HG03103 (cell line): Measurements from ENCODE around the gene CEACAM6.
"Not testable (repeated sequence)": the region's sequence is repeated elsewhere in the genome, so short reads cannot be mapped to it uniquely, and the experiment has no call there.

Experiments
- ATAC-seq: cut with Tn5 transposase; IDR thresholded peaks from one replicate; pipeline ENCODE4 v1.9.1; 2021; ENCODE audit warnings: low read depth; ENCODE audit not compliant: unreplicated experiment

CEACAM6 gene

DNA sequence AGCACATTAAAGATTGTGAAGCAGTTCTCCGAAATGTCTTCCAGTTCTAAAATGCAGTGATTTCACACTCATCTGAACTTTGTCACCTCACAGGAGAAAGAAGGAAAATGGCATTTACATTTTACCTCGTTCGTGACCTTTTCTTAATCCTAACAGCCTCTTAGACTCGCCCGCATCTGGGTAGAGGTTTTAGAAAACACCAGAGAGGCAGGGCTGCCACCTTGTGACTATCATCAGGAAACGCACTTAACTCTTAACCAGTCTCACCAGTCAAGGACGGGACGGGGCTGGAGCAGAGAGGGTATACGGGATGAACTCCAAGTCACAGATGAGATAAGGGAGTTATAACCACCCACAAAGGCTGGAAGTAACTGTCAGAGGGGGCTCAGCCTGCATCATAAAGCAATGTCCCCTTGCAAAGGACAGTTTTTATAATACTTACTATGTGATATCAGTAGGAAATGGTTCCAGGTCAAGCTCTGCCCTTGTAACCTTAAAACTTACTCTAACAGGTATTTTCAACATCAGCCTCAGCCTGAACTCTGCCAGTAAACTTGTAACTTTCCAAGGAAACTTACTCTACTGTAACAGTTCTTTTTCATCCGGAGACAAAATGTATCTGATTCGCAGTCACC lies 8.6 kb upstream of the CEACAM6 start:
- ATAC-seq, result no peak

DNA sequence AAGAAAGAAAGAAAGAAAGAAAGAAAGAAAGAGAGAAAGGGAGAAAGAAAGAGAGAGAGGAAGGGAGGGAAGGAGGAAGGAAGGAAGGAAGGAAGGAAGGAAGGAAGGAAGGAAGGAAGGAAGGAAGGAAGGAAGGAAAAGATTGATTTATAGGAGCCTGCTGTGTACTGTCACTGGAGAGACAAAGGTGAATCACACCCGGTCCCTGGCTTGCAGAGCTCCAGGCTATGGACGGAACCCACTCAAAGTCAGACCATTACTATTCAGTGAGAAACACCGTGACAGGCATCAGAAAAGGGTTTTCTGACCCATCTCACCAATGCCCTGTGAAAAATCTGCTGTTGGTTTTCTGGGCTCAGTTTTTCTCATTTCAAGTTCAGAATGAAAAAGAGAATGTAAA lies 7.3 kb upstream of the CEACAM6 start:
- ATAC-seq, result no peak

DNA sequence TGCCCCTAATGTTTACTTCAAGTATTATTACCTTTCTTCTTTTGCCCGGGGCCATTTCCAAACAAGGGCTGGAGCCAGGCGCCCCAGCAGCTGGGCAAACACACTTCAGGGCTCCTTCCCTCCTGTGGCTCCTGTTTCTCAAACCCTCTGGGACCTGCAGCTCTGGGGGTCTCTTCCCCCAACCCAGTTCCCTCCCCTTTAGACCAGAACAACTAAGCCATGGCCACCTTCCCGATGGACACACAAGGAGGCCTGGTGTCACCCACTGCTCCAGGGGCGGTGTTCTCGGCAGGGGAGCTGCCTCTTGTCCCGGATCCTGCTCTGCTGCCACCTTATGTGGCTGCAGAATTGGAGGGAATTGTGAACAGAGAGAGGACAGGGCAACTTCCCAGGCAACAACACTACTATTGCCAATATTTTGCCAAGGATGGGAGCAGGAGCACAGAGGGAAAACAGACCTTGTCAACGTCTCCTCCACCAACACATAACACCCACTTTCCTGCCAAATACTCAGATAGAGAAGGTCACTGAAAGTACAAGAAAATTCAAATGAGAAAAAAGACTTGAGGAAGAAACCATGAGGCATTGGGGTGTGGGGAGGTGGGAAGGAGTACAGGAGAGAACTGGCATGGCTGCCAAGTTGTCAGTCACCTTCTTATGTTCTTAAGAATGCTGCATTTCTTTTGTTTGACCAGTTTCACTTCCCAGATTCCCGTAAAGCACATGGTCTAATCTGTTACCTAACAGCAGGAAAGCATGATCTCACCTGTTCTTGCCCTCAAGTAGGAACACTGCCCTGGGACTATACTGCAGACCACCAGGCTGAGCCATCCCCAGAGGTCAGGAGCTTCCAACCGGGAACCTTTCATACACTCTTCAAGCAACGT lies 4.8 kb upstream of the CEACAM6 start:
- ATAC-seq, result not testable (repeated sequence)

DNA sequence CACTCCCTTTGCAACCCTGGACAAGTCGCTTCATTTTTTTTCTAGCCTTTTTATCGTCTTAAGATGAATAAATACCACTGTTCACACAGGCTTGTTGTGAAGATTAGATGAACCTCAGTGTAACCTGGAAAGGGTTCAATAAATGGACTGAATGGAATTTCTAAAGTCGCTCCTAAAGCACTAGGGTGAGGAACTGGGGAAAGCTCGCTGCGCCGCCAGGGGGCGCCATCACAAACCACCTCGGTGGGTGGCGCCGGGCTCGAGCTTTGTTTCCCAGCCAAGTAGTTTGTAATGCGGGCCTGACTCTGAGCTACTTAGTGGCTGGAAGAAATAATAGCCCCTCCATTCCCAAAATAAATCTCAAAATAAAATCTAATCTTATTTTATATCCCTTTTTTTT lies 2.2 kb upstream of the CEACAM6 start:
- no peak for ATAC-seq

DNA sequence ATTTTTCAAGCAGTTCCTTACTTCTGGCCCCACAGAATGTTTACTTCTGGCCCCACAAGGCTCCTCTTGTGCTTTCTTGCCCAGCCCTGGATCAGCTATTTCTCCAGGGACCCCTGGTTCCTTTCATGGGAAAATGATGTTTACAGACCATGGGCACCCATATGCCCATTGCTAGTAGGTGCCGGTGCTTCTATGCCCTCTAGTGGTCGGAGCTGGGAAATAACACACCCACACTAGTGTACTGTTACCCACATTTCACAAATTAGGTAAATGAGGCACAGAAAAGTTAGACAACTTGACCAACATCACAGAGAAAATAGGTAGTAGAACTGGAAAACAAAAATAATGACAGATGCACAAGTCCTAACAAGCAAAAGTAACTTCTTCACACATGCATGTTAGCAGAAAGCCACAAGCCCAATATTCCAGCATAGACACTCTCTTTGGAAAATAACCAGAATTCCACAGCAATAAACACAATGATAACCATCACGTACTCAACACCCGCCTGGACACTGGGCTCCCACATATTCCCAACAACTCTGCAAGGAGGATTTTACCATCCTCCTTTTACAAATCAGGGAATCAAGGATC lies 1.3 kb upstream of the CEACAM6 start:
- ATAC-seq, result no peak

DNA sequence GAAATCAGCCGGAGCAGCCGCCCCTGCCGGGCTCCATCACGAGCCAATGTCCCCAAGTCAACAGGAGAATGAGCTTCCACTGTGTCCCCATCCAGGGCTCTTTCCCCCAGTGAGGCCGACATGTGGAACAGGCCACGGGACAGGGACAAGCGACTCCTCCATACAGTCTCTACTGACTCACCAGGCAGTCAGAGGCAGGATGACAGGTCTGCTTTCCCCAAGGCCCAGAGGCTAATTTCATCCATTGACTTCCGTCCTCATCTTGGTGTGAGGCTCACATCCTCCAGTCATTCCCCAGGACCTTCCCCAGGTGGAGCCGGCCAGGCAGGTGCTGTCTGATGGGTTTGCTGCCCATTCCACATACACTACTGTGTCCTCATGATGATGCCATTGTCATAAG lies 3.5 kb downstream of the CEACAM6 start:
- ATAC-seq, result no peak

DNA sequence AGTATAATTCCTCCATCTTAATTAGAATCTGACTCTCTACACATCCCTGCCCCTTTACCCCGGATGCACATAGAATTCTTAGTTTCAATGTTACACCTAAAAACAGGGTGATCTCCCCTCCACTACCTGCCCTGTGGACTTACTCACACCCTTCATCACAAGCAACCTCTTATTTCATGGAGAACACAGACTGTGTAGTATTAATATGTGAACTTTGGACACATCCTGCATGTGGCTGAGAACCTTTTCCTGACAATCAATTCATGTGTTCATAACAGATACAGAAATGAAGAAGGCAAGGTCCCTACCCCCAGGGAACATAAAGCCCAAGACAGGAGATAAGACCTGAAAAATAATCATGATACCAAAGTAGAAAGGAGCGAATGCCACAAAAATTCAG lies 11.8 kb downstream of the CEACAM6 start:
- no peak for ATAC-seq

DNA sequence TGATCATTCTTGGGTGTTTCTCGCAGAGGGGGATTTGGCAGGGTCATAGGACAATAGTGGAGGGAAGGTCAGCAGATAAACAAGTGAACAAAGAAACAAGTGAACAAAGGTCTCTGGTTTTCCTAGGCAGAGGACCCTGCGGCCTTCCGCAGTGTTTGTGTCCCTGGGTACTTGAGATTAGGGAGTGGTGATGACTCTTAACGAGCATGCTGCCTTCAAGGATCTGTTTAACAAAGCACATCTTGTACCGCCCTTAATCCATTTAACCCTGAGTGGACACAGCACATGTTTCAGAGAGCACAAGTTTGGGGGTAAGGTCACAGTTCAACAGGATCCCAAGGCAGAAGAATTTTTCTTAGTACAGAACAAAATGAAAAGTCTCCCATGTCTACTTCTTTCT lies 12.8 kb downstream of the CEACAM6 start:
- not testable (repeated sequence) for ATAC-seq

DNA sequence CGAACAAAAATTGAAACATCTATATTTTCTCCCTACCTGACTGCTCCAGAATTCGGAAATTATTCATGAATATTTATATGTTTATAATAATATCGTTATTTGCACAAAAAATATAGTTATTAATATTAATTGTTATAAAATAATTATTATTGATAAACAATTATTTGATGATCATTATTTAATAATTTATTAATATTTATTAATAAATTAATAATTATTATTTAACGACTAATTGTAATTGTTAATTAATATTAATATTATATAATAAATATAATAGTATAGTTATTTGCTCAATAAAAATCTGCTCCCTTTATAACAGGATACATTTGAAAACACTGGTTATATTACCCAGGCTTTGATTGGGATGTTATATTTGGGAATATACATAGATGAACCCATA lies 14.3 kb downstream of the CEACAM6 start:
- no peak for ATAC-seq

DNA sequence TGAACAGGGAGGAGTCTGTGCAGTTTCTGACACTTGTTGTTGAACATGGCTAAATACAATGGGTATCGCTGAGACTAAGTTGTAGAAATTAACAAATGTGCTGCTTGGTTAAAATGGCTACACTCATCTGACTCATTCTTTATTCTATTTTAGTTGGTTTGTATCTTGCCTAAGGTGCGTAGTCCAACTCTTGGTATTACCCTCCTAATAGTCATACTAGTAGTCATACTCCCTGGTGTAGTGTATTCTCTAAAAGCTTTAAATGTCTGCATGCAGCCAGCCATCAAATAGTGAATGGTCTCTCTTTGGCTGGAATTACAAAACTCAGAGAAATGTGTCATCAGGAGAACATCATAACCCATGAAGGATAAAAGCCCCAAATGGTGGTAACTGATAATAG lies 16.1 kb downstream of the CEACAM6 start:
- no peak for ATAC-seq

DNA sequence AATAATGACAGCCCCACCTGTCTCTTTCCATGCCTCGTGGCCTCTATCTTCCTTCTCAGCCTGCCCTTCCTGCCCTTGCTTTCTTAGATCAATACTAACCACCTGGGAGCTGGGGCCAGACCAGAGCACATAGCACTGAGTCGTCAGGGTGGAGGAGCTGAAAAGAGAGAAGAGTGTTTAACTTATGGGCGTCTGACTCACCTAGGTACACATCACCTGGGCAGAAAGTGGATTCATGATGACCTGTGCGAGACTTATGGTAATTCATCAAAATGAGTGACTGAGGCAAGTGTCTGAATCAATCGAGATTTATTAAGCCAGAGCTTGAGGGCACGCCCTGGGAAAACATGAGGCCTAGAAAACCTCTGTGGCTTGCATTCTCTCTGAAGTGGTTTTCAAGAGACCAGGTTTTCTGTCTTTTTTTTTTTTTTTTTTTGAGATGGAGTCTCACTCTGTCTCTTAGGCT lies 19.2 kb downstream of the CEACAM6 start:
- ATAC-seq, result no peak

DNA sequence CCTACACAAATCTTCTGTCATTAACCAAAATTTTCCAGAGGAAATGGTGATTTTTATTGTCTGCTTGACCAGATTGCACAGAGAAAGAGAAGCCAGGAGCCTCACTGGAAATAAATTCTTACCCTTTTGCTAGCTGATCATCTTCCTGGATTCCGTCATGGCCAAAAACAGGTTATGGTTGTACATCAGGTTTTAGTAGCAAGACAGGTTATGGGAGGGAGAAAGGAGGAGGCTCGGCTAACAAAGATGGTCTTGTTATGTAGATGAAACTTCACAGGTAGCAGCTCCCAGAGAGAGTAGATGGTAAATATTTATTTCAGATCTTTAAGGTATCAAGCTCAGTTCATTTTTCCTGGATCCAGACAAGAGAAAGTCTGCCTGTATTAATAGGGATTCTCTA lies 21.4 kb downstream of the CEACAM6 start:
- no peak for ATAC-seq

DNA sequence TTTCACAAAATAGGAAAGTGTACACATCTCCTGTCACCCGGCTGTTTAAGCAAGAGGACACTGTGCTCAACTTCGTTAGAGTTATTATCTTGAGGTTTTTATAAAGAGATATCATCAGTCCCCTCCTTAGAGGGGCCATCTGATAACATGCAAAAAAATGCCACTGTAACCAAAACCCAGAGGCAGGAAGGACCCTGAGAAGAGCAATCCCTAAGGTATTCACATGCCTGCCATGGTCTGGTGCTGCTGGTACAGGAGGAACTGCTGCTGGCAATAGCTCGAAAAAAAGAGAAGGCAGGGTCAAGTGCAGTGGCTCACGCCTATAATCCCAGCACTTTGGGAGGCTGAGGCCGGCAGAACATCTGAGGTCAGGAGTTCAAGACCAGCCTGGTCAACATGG lies 28.3 kb downstream of the CEACAM6 start:
- no peak for ATAC-seq

DNA sequence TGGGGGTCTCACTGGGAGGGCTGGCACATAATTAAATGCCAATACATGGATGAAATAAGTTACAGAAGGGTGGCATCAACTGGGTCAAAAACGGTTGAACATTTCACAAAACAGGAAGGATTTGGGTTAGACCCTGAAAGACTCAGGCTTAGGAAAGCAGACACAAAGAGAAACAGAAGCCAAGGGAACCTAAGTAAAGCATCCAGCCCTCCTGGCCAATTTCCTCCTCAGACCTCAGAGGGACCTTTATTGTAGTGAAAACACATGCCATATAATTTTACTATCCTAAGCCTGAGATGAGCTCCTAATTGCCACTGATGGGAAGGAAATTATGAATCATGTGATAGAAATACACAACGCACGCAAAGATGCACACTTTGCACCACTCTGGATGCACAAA lies 29.0 kb downstream of the CEACAM6 start:
- ATAC-seq, result no peak

DNA sequence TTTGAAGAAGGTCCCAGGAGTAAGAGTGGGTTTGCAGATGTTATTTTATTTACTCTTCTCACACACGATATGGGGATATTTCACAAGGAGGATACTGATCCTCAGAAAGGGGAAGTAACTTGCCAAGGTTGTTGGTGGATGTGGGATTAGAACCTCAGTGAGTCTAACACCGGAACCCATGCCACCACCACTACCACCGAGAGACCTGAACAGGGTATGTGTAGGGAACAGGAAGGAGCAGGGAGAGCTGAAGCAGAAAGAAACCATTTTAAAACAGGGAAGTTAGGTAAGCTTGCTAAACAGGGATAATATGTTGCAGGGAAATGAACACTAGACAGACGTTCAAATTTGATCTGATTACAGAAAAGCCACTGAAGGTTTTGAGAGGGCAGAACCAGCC lies 29.4 kb downstream of the CEACAM6 start:
- ATAC-seq, result no peak

DNA sequence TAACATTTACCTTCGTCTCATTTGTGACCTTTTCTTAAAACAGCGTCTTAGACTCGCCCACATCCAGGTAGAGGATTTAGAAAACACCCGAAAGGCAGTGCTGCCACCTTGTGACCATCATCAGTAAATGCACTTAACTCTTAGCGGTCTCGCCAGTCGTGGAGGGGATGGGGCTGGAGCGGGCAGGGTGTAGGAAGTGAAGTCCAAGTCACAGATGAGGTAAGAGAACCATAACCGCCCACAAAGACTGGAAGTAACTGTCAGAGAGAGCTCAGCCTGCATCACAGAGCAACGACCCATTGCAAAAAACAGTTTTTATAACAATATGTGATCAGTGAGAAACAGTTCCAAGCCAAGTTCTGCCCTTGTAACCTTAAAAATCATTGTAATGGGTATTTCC lies 30.3 kb downstream of the CEACAM6 start:
- ATAC-seq, result no peak

DNA sequence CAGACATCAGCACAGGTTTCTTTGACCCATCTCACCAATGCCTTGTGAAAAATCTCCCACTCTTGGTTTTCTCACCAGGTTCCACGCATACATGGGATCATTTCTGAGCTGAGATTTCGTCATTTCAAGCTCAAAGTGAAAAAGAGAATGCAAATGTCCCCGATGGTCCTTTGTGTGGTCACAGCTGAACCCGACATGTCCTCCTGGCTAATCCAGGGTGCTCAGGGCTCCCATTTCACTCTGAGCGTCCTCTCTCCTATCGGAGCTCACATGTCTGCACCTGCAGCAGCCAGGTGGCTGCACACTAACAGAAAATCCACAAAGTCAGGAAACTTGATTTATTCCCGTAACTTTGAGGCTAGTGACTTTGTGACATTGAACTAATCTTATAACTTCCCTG lies 31.7 kb downstream of the CEACAM6 start:
- ATAC-seq, result no peak

DNA sequence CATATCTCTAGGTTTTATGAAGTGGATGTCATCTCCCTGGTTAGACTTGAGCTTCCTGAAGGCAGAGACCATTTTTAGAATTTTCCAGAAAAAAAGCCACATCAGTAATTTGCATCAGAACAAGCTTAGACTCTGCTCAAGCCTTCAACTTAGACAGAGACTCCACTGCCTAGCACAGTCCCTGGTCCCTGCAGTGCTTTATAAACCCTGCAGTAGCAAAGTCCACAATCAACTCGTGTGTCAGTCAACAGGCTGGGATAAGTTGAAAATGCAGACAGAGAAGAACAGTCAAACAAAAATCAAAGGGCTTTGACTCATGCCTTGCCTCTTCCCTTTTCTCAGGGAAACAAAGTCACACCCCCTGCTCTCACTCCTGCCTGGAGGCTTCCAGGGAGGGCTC lies 33.2 kb downstream of the CEACAM6 start:
- ATAC-seq, result not testable (repeated sequence)

DNA sequence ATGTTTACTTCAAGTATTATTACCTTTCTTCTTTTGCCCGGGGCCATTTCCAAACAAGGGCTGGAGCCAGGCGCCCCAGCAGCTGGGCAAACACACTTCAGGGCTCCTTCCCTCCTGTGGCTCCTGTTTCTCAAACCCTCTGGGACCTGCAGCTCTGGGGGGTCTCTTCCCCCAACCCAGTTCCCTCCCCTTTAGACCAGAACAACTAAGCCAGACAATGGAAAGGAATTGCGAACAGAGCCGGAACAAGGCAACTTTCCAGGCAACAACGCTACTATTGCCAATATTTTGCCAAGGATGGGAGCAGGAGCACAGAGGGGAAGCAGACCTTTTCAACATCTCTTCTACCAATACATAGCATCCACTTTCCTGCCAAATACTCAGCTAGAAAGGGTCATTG lies 33.7 kb downstream of the CEACAM6 start:
- ATAC-seq, result not testable (repeated sequence)

DNA sequence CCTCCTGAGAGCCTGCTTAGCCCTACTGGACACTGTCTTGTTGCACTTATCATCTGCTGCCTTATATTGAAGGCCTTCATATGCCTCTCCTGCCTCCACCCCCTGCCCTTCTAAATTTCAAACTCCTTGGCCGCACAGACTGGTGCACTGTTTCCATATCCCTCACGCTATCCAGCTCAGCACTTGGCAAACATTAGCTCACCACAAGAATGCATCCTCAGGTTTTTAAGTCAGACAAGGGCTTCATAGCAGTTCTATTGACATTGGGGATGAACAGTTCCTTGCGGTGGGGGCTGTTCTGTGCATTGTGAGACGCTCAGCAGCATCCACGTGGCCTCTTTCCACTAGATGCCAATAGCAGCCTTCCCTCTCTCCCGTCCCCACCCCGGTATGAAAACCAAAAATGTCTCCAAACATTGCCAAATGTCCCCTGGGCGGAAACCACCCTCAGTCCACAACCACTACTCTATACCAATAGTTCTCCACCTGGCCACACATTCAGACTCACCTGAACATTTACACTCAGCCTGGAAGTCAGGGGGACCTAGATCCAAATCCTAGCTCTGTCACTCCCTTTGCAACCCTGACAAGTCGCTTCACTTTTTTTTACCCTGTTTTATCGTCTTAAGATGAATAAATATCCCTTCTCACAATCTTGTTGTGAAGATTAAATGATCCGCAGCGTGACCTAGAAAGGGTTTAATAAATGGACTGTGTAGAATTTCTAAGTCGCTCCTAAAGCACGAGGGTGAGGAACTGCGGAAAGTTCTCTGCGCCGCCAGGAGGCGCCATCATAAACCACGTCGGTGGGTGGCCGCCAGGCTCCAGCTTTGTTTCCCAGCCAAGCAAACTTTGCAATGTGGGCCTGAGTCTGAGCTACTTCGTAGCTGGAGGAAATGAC lies 37.4 kb downstream of the CEACAM6 start:
- no peak for ATAC-seq

DNA sequence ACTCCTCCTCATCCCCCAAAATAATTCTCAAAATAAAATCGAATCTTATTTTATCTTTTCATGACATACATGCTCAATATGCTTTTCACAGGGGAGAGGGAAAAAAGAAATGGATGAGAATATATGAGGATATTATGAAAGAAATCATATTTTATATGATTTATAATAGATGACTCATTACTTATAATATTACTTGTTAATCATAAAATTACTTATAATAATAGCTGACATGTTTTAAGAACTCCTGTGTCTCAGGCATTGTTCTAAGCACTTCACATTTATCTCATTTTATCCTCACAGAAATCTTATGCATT lies 38.0 kb downstream of the CEACAM6 start:
- ATAC-seq, result no peak
